ENCODE measurements around the gene CDC14A.

DNA sequence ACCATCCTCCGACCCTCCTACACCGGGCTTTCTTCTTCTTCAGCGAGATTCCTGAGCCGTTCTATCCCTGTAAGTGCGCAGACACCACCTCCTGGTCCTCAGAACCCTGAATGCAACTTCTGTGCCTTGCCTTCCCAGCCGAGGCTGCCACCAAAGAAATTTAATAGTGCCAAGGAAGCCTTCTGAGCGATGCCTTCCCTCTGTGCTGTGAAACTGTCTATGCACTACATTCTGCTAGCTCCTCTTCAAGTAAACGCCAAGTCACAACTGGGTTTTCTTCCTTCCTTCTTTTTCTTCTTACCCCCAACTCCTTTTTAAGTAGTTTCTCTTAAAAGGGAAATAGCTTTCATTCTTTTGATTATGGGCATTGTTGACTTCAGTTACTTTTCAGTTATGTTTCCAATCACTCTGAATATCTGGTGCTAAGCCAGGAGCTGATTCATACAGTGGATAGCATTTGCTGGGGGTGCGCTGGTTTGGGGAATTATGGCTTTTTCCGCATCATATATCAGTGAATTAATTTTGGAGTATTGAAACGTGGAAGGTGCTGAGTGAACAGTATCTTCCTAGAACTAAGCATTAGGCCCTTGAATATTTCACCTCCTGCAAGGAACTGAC is 147.0 kb downstream of the CDC14A start:
- no peak for TF ChIP-seq POLR2A (IDR thresholded peaks at IDR 0.05; ENCODE audit: low read depth, low read length)
- TF ChIP-seq, protein P1, sequence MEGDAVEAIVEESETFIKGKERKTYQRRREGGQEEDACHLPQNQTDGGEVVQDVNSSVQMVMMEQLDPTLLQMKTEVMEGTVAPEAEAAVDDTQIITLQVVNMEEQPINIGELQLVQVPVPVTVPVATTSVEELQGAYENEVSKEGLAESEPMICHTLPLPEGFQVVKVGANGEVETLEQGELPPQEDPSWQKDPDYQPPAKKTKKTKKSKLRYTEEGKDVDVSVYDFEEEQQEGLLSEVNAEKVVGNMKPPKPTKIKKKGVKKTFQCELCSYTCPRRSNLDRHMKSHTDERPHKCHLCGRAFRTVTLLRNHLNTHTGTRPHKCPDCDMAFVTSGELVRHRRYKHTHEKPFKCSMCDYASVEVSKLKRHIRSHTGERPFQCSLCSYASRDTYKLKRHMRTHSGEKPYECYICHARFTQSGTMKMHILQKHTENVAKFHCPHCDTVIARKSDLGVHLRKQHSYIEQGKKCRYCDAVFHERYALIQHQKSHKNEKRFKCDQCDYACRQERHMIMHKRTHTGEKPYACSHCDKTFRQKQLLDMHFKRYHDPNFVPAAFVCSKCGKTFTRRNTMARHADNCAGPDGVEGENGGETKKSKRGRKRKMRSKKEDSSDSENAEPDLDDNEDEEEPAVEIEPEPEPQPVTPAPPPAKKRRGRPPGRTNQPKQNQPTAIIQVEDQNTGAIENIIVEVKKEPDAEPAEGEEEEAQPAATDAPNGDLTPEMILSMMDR (IDR thresholded peaks at IDR 0.05; ENCODE audit: extremely low read depth in 1 of 2, insufficient read depth in 1 of 2, low read depth in 1 of 2, low read length in 2 of 2) = no peak
- TF ChIP-seq EZH2 (IDR thresholded peaks at IDR 0.05; ENCODE audit: borderline replicate concordance, low read depth, low read length, severe bottlenecking) = no peak
- no peak for TF ChIP-seq GATA2 (IDR thresholded peaks at IDR 0.05; ENCODE audit: insufficient read depth, insufficient read length, low read depth, low read length)
- TF ChIP-seq POLR2AphosphoS5 (IDR thresholded peaks at IDR 0.05; ENCODE audit: insufficient read depth, low read depth, low read length) = no peak

Measured in endothelial cell of umbilical vein (primary cell).